Ascending aorta (tissue), 2 donors: ENCODE measurements around the gene EFEMP2. TPM values are rescaled to one million over a fixed set of nuclear protein-coding genes. Genes with fewer than 3 reads are reported as not detected.
A peak's percentile ranks its signal among the peaks of the same experiment; 100 is the strongest.

ENCODE experiments used
- DNase-seq, 2 donors: peaks; one replicate each; pipeline ENCODE4 v3.0.0-alpha.2; 2019; ENCODE audit warnings: low spot score in 2 of 2
- H3K27ac ChIP-seq, 2 donors: fragments of 200-600 bp; sonication (generic); one replicate each; pipeline ENCODE4 v1.5.1; 2016 to 2017; ENCODE audit warnings: mild to moderate bottlenecking in 1 of 2
- H3K27me3 ChIP-seq: fragments of 200-600 bp; sonication (generic); one replicate; pipeline ENCODE4 v1.5.1; 2017
- H3K36me3 ChIP-seq, 2 donors: fragments of 200-600 bp; sonication (generic); one replicate each; pipeline ENCODE4 v1.5.1; 2016
- H3K4me1 ChIP-seq, 2 donors: fragments of 200-600 bp; sonication (generic); one replicate each; pipeline ENCODE4 v1.5.1; 2016 to 2017; ENCODE audit warnings: mild to moderate bottlenecking in 1 of 2
- H3K4me3 ChIP-seq, 2 donors: fragments of 200-600 bp; sonication (generic); one replicate each; pipeline ENCODE4 v1.5.1; 2016 to 2017; ENCODE audit warnings: mild to moderate bottlenecking in 1 of 2
- H3K9me3 ChIP-seq, 2 donors: fragments of 200-600 bp; sonication (generic); one replicate each; pipeline ENCODE4 v1.5.1; 2016
- CTCF ChIP-seq, 3 experiments: fragments of 200-600 bp in 2 of 3; fragments of 450-650 bp in 1 of 3; sonication (generic) in 2 of 3; IDR thresholded peaks; one replicate each; pipeline ENCODE4 v1.5.1; 2016 to 2019; ENCODE audit warnings: antibody characterized with exemption in 3 of 3, mild to moderate bottlenecking in 1 of 3, moderate library complexity in 1 of 3
- intact Hi-C: fragments of 100-400 bp; cut with DNase I; formaldehyde crosslinking; loops from one replicate; pipeline ENCODE4 v1.15.1; 2023
- total RNA-seq: library from RNA; depleted of rRNA; stranded (reverse); fragments of >200 nt; gene quantifications from one replicate; pipeline ENCODE4 v1.1.0, GENCODE V29; 2016

Gene EFEMP2
- total RNA-seq, 1 donor from 2014 or later: 92.8 TPM

- Histone ChIP-seq H3K27ac (no peak overlapping the region), H3K4me1 (no peaks in the 10 kb centered on the region), H3K9me3 (no peaks in the 10 kb centered on the region), H3K36me3 (peaks cover 16 to 20% of the 10 kb centered on the region in 2 donors), H3K27me3 (no peaks in the 10 kb centered on the region), H3K4me3 (no peak overlapping the region)
- DNase-seq: no peak
- intact Hi-C loops: no loop called here
- TF ChIP-seq CTCF (IDR thresholded peaks at IDR 0.05): no peak
Observed at GRCh38 chr11:65847746-65848145, 24.9 kb downstream of the EFEMP2 start.

- intact Hi-C loops: no loop called here
- TF ChIP-seq CTCF (IDR thresholded peaks at IDR 0.05): no peak
- DNase-seq: no peak
Observed at GRCh38 chr11:65844231-65844872, 28.2 kb downstream of the EFEMP2 start.

GRCh38 chr11:65843811-65844210, 28.8 kb downstream of the EFEMP2 start:
- no peak overlapping the region for H3K4me3 ChIP-seq
- intact Hi-C loops: no loop called here
- no peaks in the 10 kb centered on the region for H3K27me3 ChIP-seq
- no peak for TF ChIP-seq CTCF (IDR thresholded peaks at IDR 0.05)
- no peaks in the 10 kb centered on the region for H3K36me3 ChIP-seq
- no peaks in the 10 kb centered on the region for H3K4me1 ChIP-seq
- no peak for DNase-seq
- H3K9me3 ChIP-seq: no peaks in the 10 kb centered on the region
- no peak overlapping the region for H3K27ac ChIP-seq

More at GRCh38 chr11:65844231-65844872, 28.2 kb downstream of the EFEMP2 start:
- H3K36me3 ChIP-seq: no peaks in the 10 kb centered on the region
- no peak overlapping the region for H3K27ac ChIP-seq
- no peaks in the 10 kb centered on the region for H3K27me3 ChIP-seq
- no peak overlapping the region for H3K4me3 ChIP-seq
- no peaks in the 10 kb centered on the region for H3K9me3 ChIP-seq
- no peaks in the 10 kb centered on the region for H3K4me1 ChIP-seq

- intact Hi-C loops: no loop called here
- H3K4me3 ChIP-seq: no peak overlapping the region
- no peak for TF ChIP-seq CTCF (IDR thresholded peaks at IDR 0.05)
Observed at GRCh38 chr11:65842144-65842543, 30.5 kb downstream of the EFEMP2 start.

GRCh38 chr11:65834202-65834601, 38.4 kb downstream of the EFEMP2 start:
- no peak overlapping the region for H3K27ac ChIP-seq
- H3K4me1 ChIP-seq: peaks cover 5 to 14% of the 10 kb centered on the region in 2 donors
- H3K36me3 ChIP-seq: no peaks in the 10 kb centered on the region
- DNase-seq: no peak
- H3K27me3 ChIP-seq: no peaks in the 10 kb centered on the region
- H3K9me3 ChIP-seq: no peaks in the 10 kb centered on the region
- no peak for TF ChIP-seq CTCF (IDR thresholded peaks at IDR 0.05)
- H3K4me3 ChIP-seq: peak overlapping the region; percentile 70 to 74
- intact Hi-C loops: loop anchor here (5.0 kb wide), 1 partner anchor 217 kb away; the partner anchor contains the start of gene PCNX3

More at GRCh38 chr11:65842144-65842543, 30.5 kb downstream of the EFEMP2 start:
- Histone ChIP-seq H3K36me3 (no peaks in the 10 kb centered on the region), H3K9me3 (no peaks in the 10 kb centered on the region), H3K27ac (no peak overlapping the region), H3K27me3 (no peaks in the 10 kb centered on the region), H3K4me1 (no peaks in the 10 kb centered on the region)
- no peak for DNase-seq
